Liver (tissue), 9 donors: ENCODE results near the gene PUS10. TPM values are rescaled to one million over a fixed set of nuclear protein-coding genes. Genes with fewer than 3 reads are reported as not detected.

ENCODE experiments used
- DNase-seq: peaks from one replicate; pipeline ENCODE4 v3.0.0-alpha.2; 2017; ENCODE audit warnings: low spot score
- H3K27ac ChIP-seq, 2 donors: one replicate each; pipeline ENCODE4 v1.7.0; 2013; ENCODE audit warnings: inconsistent platforms in 2 of 2, low read length in 2 of 2, control low read depth in 1 of 2, low read depth in 1 of 2, mild to moderate bottlenecking in 1 of 2
- H3K27me3 ChIP-seq, 4 donors: one replicate each; pipeline versions ENCODE4 v1.6.1 to v1.7.0; 2013; ENCODE audit warnings: low read length in 3 of 4, inconsistent platforms in 1 of 4, mild to moderate bottlenecking in 1 of 4, moderate library complexity in 1 of 4; ENCODE audit not compliant: control insufficient read depth in 4 of 4, insufficient read depth in 4 of 4
- H3K36me3 ChIP-seq, 4 donors: one replicate each; pipeline versions ENCODE4 v1.6.1 to v1.7.0; 2013; ENCODE audit warnings: low read length in 3 of 4, mild to moderate bottlenecking in 3 of 4, low read depth in 1 of 4, moderate library complexity in 1 of 4; ENCODE audit not compliant: control insufficient read depth in 4 of 4, insufficient read depth in 3 of 4
- H3K4me1 ChIP-seq, 4 donors: one replicate each; pipeline versions ENCODE4 v1.6.1 to v1.7.0; 2013; ENCODE audit warnings: low read length in 3 of 4, mild to moderate bottlenecking in 3 of 4, moderate library complexity in 1 of 4; ENCODE audit not compliant: control insufficient read depth in 4 of 4, insufficient read depth in 4 of 4
- H3K4me3 ChIP-seq, 3 donors: one replicate each; pipeline versions ENCODE4 v1.6.1 to v1.7.0; 2013; ENCODE audit warnings: low read length in 3 of 3, control low read depth in 1 of 3, low read depth in 1 of 3, mild to moderate bottlenecking in 1 of 3
- H3K9ac ChIP-seq, 2 donors: one replicate each; pipeline ENCODE4 v1.7.0; 2013; ENCODE audit warnings: low read length in 2 of 2, mild to moderate bottlenecking in 2 of 2, moderate library complexity in 2 of 2, control low read depth in 1 of 2, low read depth in 1 of 2
- H3K9me3 ChIP-seq, 4 donors: one replicate each; pipeline versions ENCODE4 v1.6.1 to v1.7.0; 2013; ENCODE audit warnings: low read length in 3 of 4; ENCODE audit not compliant: control insufficient read depth in 4 of 4
- EGR1 ChIP-seq, 2 donors: IDR thresholded peaks; 2 replicates each; pipeline ENCODE4 v1.6.1; 2016 to 2018; ENCODE audit warnings: antibody characterized with exemption in 2 of 2, low read depth in 2 of 2
- FOXA1 ChIP-seq: IDR thresholded peaks from 2 replicates; pipeline ENCODE4 v1.6.1; 2016; ENCODE audit warnings: antibody characterized with exemption
- FOXA2 ChIP-seq: IDR thresholded peaks from 2 replicates; pipeline ENCODE4 v1.6.1; 2016; ENCODE audit warnings: antibody characterized with exemption
- GABPA ChIP-seq, 2 donors: IDR thresholded peaks in 1 of 2; conservative IDR thresholded peaks in 1 of 2; 2 replicates each; pipeline ENCODE4 v1.6.1; 2016; ENCODE audit warnings: antibody characterized with exemption in 2 of 2, mild to moderate bottlenecking in 1 of 2, moderate library complexity in 1 of 2
- HNF4A ChIP-seq, 2 donors: conservative IDR thresholded peaks; 2 replicates each; pipeline ENCODE4 v1.6.1; 2016; ENCODE audit warnings: antibody characterized with exemption in 2 of 2, mild to moderate bottlenecking in 2 of 2
- HNF4G ChIP-seq: IDR thresholded peaks from 2 replicates; pipeline ENCODE4 v1.6.1; 2016; ENCODE audit warnings: antibody characterized with exemption
- JUND ChIP-seq, 2 donors: IDR thresholded peaks; 2 replicates each; pipeline ENCODE4 v1.6.1; 2016; ENCODE audit warnings: antibody characterized with exemption in 2 of 2
- NR2F2 ChIP-seq: IDR thresholded peaks from 2 replicates; pipeline ENCODE4 v1.6.1; 2016; ENCODE audit warnings: antibody characterized with exemption
- RAD21 ChIP-seq, 2 donors: IDR thresholded peaks; 2 replicates each; pipeline ENCODE4 v1.6.1; 2016; ENCODE audit warnings: antibody characterized with exemption in 2 of 2, mild to moderate bottlenecking in 2 of 2
- RXRA ChIP-seq, 2 donors: IDR thresholded peaks; 2 replicates each; pipeline ENCODE4 v1.6.1; 2017 to 2018; ENCODE audit warnings: antibody characterized with exemption in 2 of 2, mild to moderate bottlenecking in 1 of 2
- SP1 ChIP-seq: IDR thresholded peaks from 2 replicates; pipeline ENCODE4 v1.6.1; 2018; ENCODE audit warnings: antibody characterized with exemption, mild to moderate bottlenecking
- TAF1 ChIP-seq: conservative IDR thresholded peaks from 2 replicates; pipeline ENCODE4 v1.6.1; 2016; ENCODE audit warnings: antibody characterized with exemption, mild to moderate bottlenecking
- YY1 ChIP-seq: IDR thresholded peaks from 2 replicates; pipeline ENCODE4 v1.6.1; 2016; ENCODE audit warnings: antibody characterized with exemption, mild to moderate bottlenecking
- WGBS: extraction: QIAGEN DNeasy Blood & Tissue Kit; methylation state at CpG from one replicate; pipeline ENCODE4 v1.1.7; 2013; 5-methylcytosine and 5-hydroxymethylcytosine counted together
- polyA plus RNA-seq, 2 donors: library from polyadenylated mRNA; stranded (reverse) in 1 of 2; unstranded in 1 of 2; fragments of 200-250 nt in 1 of 2; fragments of >200 nt in 1 of 2; fragmentation: Nextera tagmentation in 1 of 2; extraction: Ambion mirVana in 1 of 2; gene quantifications; one replicate each; pipeline versions ENCODE4 v1.2.1 to v1.2.3, GENCODE V29; 2013 to 2015
- total RNA-seq, 2 donors: library from RNA; depleted of rRNA; stranded (reverse); fragments of >200 nt; gene quantifications; one replicate each; pipeline ENCODE4 v1.2.3, GENCODE V29; 2014
- TF ChIP-seq, protein P1 (sequence below): IDR thresholded peaks from 2 replicates; pipeline ENCODE4 v1.6.1; 2016; ENCODE audit warnings: antibody characterized with exemption
- TF ChIP-seq, protein P2 (sequence below): IDR thresholded peaks from 2 replicates; pipeline ENCODE4 v1.6.1; 2016; ENCODE audit warnings: antibody characterized with exemption, mild to moderate bottlenecking
- TF ChIP-seq, protein P3 (sequence below): IDR thresholded peaks from 2 replicates; pipeline ENCODE4 v1.6.1; 2016; ENCODE audit warnings: antibody characterized with exemption
- TF ChIP-seq, protein P4 (sequence below): IDR thresholded peaks from 2 replicates; pipeline ENCODE4 v1.6.1; 2016; ENCODE audit warnings: antibody characterized with exemption
- TF ChIP-seq, protein P5 (sequence below): fragments of 150-350 bp; IDR thresholded peaks from 2 replicates; pipeline ENCODE4 v1.5.1; 2017; ENCODE audit warnings: improper control_type of control experiment, low read depth, low read length; ENCODE audit not compliant: missing input control
- donor health status: healthy.
- donor health status: healthy.
- donor health status: healthy.
- donor health status: healthy.
- donor health status: healthy.

The PUS10 gene
- total and polyA plus RNA-seq, 4 donors, result 4.3 to 19.6 (median 6.4) TPM

DNA sequence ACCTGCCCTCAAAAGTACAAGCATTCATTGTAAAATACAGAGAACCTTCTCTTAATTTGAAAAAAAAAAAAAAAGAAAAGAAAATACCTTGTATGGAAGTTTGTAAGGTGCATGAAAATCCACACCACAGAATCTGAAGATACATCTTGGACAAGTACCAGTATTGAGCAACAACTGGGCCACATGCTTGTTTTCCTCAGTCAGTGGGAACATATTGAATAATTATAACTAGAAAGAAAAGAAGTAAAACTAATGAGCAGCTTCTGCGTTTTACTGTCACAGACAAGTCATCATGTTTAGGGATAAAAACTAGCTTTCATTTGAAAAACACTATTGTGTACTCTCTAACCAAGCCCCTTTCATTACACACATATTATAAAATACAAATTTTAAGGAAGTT, 6.4 kb downstream of the PUS10 start:
- TF ChIP-seq HNF4A (conservative IDR thresholded peaks at IDR 0.05) (peak in 1 of 2 donors; percentile 6), RXRA (IDR thresholded peaks at IDR 0.05) (no peak)
- WGBS, result 47% methylated on average over 1 of the region's 1 CpG
- H3K27ac ChIP-seq, result no peak overlapping the region

DNA sequence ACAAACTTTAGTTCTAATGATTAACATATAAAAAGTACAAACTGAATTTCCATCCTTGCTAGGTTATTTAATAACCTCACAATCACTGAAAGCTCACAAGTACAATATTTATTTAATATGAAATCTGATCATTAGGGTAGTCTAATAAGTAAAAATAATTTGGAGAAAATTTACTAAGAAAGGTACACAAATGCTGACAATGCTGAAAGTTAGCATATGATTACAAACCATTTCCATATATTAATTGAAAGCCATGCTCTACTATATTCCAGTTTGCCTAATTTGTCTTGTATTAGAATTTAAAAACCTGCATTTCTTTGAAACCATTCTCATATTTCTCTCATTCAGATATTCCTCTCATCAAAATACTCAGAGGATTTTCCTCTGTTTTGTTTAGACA, 8.7 kb downstream of the PUS10 start:
- peaks cover 0 to 14% (median 2%) of the 10 kb centered on the region in 4 donors for H3K4me1 ChIP-seq
- H3K27me3 ChIP-seq, result no peaks in the 10 kb centered on the region
- no peak overlapping the region for H3K27ac ChIP-seq
- no peak for TF ChIP-seq GABPA (IDR thresholded peaks at IDR 0.05 in 1 of 2, conservative IDR thresholded peaks at IDR 0.05 in 1 of 2)
- TF ChIP-seq, protein P1, sequence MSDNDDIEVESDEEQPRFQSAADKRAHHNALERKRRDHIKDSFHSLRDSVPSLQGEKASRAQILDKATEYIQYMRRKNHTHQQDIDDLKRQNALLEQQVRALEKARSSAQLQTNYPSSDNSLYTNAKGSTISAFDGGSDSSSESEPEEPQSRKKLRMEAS, result no peak
- no peaks in the 10 kb centered on the region for H3K9me3 ChIP-seq
- peaks cover 0 to 3% (median 0%) of the 10 kb centered on the region in 4 donors for H3K36me3 ChIP-seq
- no peak overlapping the region for H3K9ac ChIP-seq
- H3K4me3 ChIP-seq, result no peak overlapping the region
- DNase-seq, result no peak

More for the DNA sequence above, 6.4 kb downstream of the PUS10 start:
- DNase-seq, result no peak
- no peak overlapping the region for H3K4me3 ChIP-seq
- peak overlapping the region in 1 of 2 donors; percentile 12 for H3K9ac ChIP-seq
- H3K9me3 ChIP-seq, result no peaks in the 10 kb centered on the region
- peaks cover 0 to 3% (median 0%) of the 10 kb centered on the region in 4 donors for H3K36me3 ChIP-seq
- peaks cover 9 to 28% (median 10%) of the 10 kb centered on the region in 4 donors for H3K4me1 ChIP-seq
- no peaks in the 10 kb centered on the region for H3K27me3 ChIP-seq

DNA sequence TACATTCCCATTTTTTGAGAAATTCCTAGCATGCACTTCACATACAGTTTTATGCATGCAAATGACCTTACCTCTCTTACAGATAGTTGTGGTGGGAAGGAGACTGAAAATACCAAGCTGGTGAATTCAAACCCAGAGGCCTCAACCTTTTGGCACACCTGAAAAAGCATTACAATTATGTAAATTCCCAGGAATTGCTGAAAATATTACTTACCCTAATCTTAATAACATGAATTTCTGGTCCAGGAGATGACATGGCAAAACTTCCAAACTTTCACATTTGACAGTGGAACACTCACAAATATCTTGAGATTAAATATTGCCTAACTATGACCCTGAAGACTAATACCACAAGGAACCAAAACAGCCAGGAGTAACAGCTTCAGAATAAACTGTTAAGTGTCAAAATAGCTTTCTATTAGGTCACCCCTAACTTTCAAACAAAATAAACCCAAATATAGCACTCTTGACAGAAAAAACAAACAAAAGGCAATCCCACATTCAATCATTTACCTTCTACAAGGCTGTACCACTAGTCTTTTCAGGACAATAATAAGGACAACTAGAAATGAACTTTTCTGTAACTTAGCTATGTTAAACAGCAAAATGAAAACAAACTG, 11.5 kb downstream of the PUS10 start:
- H3K4me3 ChIP-seq, result no peak overlapping the region
- no peaks in the 10 kb centered on the region for H3K27me3 ChIP-seq
- H3K27ac ChIP-seq, result no peak overlapping the region
- H3K9ac ChIP-seq, result no peak overlapping the region
- TF ChIP-seq SP1 (no peak), JUND (IDR thresholded peaks at IDR 0.05) (no peak), HNF4A (conservative IDR thresholded peaks at IDR 0.05) (no peak), TAF1 (no peak), NR2F2 (no peak), RAD21 (IDR thresholded peaks at IDR 0.05) (no peak), RXRA (IDR thresholded peaks at IDR 0.05) (no peak), EGR1 (IDR thresholded peaks at IDR 0.05; ENCODE audit: low read depth in 2 of 2) (no peak), GABPA (IDR thresholded peaks at IDR 0.05 in 1 of 2, conservative IDR thresholded peaks at IDR 0.05 in 1 of 2) (no peak), YY1 (no peak), HNF4G (no peak), FOXA2 (no peak), FOXA1 (no peak)
- TF ChIP-seq, protein P2, sequence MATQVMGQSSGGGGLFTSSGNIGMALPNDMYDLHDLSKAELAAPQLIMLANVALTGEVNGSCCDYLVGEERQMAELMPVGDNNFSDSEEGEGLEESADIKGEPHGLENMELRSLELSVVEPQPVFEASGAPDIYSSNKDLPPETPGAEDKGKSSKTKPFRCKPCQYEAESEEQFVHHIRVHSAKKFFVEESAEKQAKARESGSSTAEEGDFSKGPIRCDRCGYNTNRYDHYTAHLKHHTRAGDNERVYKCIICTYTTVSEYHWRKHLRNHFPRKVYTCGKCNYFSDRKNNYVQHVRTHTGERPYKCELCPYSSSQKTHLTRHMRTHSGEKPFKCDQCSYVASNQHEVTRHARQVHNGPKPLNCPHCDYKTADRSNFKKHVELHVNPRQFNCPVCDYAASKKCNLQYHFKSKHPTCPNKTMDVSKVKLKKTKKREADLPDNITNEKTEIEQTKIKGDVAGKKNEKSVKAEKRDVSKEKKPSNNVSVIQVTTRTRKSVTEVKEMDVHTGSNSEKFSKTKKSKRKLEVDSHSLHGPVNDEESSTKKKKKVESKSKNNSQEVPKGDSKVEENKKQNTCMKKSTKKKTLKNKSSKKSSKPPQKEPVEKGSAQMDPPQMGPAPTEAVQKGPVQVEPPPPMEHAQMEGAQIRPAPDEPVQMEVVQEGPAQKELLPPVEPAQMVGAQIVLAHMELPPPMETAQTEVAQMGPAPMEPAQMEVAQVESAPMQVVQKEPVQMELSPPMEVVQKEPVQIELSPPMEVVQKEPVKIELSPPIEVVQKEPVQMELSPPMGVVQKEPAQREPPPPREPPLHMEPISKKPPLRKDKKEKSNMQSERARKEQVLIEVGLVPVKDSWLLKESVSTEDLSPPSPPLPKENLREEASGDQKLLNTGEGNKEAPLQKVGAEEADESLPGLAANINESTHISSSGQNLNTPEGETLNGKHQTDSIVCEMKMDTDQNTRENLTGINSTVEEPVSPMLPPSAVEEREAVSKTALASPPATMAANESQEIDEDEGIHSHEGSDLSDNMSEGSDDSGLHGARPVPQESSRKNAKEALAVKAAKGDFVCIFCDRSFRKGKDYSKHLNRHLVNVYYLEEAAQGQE, result no peak
- TF ChIP-seq, protein P3, sequence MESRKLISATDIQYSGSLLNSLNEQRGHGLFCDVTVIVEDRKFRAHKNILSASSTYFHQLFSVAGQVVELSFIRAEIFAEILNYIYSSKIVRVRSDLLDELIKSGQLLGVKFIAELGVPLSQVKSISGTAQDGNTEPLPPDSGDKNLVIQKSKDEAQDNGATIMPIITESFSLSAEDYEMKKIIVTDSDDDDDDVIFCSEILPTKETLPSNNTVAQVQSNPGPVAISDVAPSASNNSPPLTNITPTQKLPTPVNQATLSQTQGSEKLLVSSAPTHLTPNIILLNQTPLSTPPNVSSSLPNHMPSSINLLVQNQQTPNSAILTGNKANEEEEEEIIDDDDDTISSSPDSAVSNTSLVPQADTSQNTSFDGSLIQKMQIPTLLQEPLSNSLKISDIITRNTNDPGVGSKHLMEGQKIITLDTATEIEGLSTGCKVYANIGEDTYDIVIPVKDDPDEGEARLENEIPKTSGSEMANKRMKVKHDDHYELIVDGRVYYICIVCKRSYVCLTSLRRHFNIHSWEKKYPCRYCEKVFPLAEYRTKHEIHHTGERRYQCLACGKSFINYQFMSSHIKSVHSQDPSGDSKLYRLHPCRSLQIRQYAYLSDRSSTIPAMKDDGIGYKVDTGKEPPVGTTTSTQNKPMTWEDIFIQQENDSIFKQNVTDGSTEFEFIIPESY, result no peak
- TF ChIP-seq, protein P1, result no peak
- TF ChIP-seq, protein P4, sequence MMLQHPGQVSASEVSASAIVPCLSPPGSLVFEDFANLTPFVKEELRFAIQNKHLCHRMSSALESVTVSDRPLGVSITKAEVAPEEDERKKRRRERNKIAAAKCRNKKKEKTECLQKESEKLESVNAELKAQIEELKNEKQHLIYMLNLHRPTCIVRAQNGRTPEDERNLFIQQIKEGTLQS, result no peak
- TF ChIP-seq, protein P5, sequence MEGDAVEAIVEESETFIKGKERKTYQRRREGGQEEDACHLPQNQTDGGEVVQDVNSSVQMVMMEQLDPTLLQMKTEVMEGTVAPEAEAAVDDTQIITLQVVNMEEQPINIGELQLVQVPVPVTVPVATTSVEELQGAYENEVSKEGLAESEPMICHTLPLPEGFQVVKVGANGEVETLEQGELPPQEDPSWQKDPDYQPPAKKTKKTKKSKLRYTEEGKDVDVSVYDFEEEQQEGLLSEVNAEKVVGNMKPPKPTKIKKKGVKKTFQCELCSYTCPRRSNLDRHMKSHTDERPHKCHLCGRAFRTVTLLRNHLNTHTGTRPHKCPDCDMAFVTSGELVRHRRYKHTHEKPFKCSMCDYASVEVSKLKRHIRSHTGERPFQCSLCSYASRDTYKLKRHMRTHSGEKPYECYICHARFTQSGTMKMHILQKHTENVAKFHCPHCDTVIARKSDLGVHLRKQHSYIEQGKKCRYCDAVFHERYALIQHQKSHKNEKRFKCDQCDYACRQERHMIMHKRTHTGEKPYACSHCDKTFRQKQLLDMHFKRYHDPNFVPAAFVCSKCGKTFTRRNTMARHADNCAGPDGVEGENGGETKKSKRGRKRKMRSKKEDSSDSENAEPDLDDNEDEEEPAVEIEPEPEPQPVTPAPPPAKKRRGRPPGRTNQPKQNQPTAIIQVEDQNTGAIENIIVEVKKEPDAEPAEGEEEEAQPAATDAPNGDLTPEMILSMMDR, result no peak
- DNase-seq, result no peak
- H3K4me1 ChIP-seq, result peaks cover 0 to 9% (median 2%) of the 10 kb centered on the region in 4 donors
- H3K9me3 ChIP-seq, result no peaks in the 10 kb centered on the region
- H3K36me3 ChIP-seq, result peaks cover 0 to 3% (median 0%) of the 10 kb centered on the region in 4 donors
